T-cell (primary cell): ENCODE measurements around the gene SRCIN1. TPM values are rescaled to one million over a fixed set of nuclear protein-coding genes. Genes with fewer than 3 reads are reported as not detected.

Experiments
- ATAC-seq, 4 experiments: fragments of 200-7000 bp in 3 of 4; fragments of 150-1000 bp in 1 of 4; cut with Tn5 transposase; replicated peaks in 1 of 4; 1 replicate in 3 of 4; 2 replicates in 1 of 4; pipeline ENCODE4 v1.10.0; 2021; ENCODE audit warnings: moderate library complexity in 3 of 4, mild to moderate bottlenecking in 2 of 4, moderate number of reproducible peaks in 1 of 4
- CTCF ChIA-PET, 2 donors: fragments of 300-600 bp; sonication (Branson Sonifier 250); formaldehyde crosslinking; loops; one replicate each; lab custom pipeline; 2022; ENCODE audit warnings: antibody characterized with exemption in 2 of 2; lab: Charles Lee
- POLR2A ChIA-PET, 2 donors: fragments of 300-600 bp; sonication (Branson Sonifier 250); formaldehyde crosslinking; loops; one replicate each; lab custom pipeline; 2022; ENCODE audit warnings: antibody characterized with exemption in 2 of 2; lab: Charles Lee
- DNase-seq, 35 experiments: peaks; one replicate each; pipeline versions ENCODE4 v3.0.0 to v3.0.0-alpha.2; 2013 to 2023
- H3K27ac ChIP-seq: one replicate; pipeline ENCODE4 v1.5.1; 2013; ENCODE audit warnings: low read length
- H3K27me3 ChIP-seq, 2 experiments: replicated peaks in 1 of 2; 1 replicate in 1 of 2; 2 replicates in 1 of 2; pipeline versions ENCODE4 v1.6.1 to v1.7.0; 2013; ENCODE audit warnings: low read length in 1 of 2, mixed read lengths in 1 of 2; ENCODE audit not compliant: control insufficient read depth in 2 of 2, insufficient read depth in 2 of 2; ENCODE audit errors: extremely low read depth in 1 of 2
- H3K36me3 ChIP-seq, 2 donors: 1 replicate in 1 of 2; 2 replicates in 1 of 2; pipeline versions ENCODE4 v1.6.1 to v1.7.0; 2013; ENCODE audit warnings: low read length in 1 of 2; ENCODE audit not compliant: control insufficient read depth in 2 of 2, insufficient read depth in 1 of 2; ENCODE audit errors: extremely low read depth in 1 of 2
- H3K4me1 ChIP-seq, 2 experiments: 1 replicate in 1 of 2; 2 replicates in 1 of 2; pipeline versions ENCODE4 v1.6.1 to v1.7.0; 2013; ENCODE audit warnings: low read length in 2 of 2, mixed read lengths in 1 of 2; ENCODE audit not compliant: insufficient read depth in 2 of 2, control insufficient read depth in 1 of 2; ENCODE audit errors: extremely low read depth in 1 of 2
- H3K4me3 ChIP-seq, 2 donors: 1 replicate in 1 of 2; 2 replicates in 1 of 2; pipeline versions ENCODE4 v1.5.1 to v1.7.0; 2013; ENCODE audit warnings: mild to moderate bottlenecking in 2 of 2, low read length in 1 of 2, moderate library complexity in 1 of 2; ENCODE audit not compliant: control insufficient read depth in 1 of 2; ENCODE audit errors: extremely low read depth in 1 of 2
- H3K9me3 ChIP-seq: 2 replicates; pipeline ENCODE4 v1.7.0; 2013
- H3K27ac Mint-ChIP-seq, 2 donors: one replicate each; pipeline ENCODE4 v1.8.0; 2020 to 2021; ENCODE audit warnings: mild to moderate bottlenecking in 2 of 2, mixed read lengths in 2 of 2
- H3K27me3 Mint-ChIP-seq, 2 donors: one replicate each; pipeline ENCODE4 v1.8.0; 2021 to 2022; ENCODE audit warnings: mixed read lengths in 2 of 2
- H3K36me3 Mint-ChIP-seq: one replicate; pipeline ENCODE4 v1.8.0; 2021; ENCODE audit warnings: mixed read lengths
- H3K4me1 Mint-ChIP-seq, 3 donors: one replicate each; pipeline ENCODE4 v1.8.0; 2020 to 2022; ENCODE audit warnings: mixed read lengths in 3 of 3, mild to moderate bottlenecking in 1 of 3
- H3K4me3 Mint-ChIP-seq, 3 donors: one replicate each; pipeline ENCODE4 v1.8.0; 2020 to 2022; ENCODE audit warnings: mild to moderate bottlenecking in 3 of 3, mixed read lengths in 3 of 3, moderate library complexity in 3 of 3
- H3K9me3 Mint-ChIP-seq, 3 donors: one replicate each; pipeline ENCODE4 v1.8.0; 2020 to 2022; ENCODE audit warnings: mixed read lengths in 3 of 3
- WGBS: methylation state at CpG from one replicate; pipeline ENCODE4 v1.1.5; 2013; ENCODE audit warnings: missing lambda C conversion rate; ENCODE audit not compliant: insufficient coverage; 5-methylcytosine and 5-hydroxymethylcytosine counted together
- total RNA-seq, 35 experiments: library from RNA in 6 of 35; stranded (reverse) in 6 of 35; fragments of 120-200 nt in 1 of 35; gene quantifications; one replicate each; pipeline versions ENCODE4 v1.2.1 to v1.2.4 and lab custom pipeline; 2013 to 2026

SRCIN1 gene
- total RNA-seq, 5 donors from 2014 or later (not counting 1 experiment from before 2014, with no cell fraction given), result 0.13 to 0.85 (median 0.28) TPM; not detected in 1

DNA sequence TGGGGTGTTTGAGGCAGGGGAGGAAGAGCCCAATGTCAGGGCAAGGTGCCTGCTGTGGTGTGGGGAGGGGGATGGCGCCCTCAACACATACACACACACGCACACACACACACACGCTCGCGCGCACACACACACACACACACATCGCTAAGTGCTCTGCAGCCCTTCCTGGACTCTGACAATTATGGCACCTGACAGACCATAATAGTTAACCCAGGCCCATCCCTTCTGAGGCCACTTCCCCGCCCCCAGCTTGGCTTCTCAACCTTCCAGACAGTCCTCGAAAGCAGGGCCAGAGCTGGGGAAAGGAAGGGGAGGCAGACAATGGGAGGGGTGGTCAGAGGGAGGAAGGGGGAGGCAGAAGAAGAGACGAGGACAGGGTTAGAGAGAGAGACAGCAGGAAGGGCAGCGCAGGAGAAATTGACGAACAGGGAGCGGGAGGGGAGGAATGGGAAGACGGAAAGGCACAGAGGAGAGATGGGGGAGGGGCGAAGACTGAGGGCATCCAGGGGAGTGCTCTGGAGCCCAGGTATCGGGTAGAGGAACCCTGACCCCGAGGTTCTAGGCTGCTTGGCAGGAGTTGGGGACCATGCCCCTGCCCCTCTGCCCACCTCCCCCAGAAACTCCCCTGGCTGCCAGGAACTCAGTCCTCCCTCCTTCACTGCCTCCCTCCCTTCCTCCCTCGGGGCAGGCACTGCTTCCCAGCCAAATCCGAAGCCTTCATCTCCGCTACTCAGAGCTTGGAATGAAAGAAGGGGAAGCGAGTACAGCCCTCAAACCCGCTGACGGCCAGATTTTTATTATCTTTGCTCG is 4.0 kb downstream of the SRCIN1 start:
- CTCF ChIA-PET, result no interaction called here
- Mint-ChIP-seq H3K36me3 (no peaks in the 10 kb centered on the region), H3K9me3 (no peaks in the 10 kb centered on the region), H3K4me3 (no peak overlapping the region), H3K27ac (no peak overlapping the region), H3K27me3 (peaks cover 51 to 69% of the 10 kb centered on the region in 2 donors), H3K4me1 (peaks cover 9 to 11% (median 10%) of the 10 kb centered on the region in 3 donors)
- H3K9me3 ChIP-seq, result no peaks in the 10 kb centered on the region
- H3K27me3 ChIP-seq, result peaks cover 2 to 90% of the 10 kb centered on the region in 2 experiments
- peaks cover 3 to 21% of the 10 kb centered on the region in 2 experiments for H3K4me1 ChIP-seq
- 15% methylated on average over 10 of the region's 24 CpGs for WGBS
- H3K4me3 ChIP-seq, result no peak overlapping the region
- no peak overlapping the region for H3K27ac ChIP-seq
- POLR2A ChIA-PET, result no interaction called here
- no peaks in the 10 kb centered on the region for H3K36me3 ChIP-seq
- no peak for DNase-seq
- no peak for ATAC-seq

DNA sequence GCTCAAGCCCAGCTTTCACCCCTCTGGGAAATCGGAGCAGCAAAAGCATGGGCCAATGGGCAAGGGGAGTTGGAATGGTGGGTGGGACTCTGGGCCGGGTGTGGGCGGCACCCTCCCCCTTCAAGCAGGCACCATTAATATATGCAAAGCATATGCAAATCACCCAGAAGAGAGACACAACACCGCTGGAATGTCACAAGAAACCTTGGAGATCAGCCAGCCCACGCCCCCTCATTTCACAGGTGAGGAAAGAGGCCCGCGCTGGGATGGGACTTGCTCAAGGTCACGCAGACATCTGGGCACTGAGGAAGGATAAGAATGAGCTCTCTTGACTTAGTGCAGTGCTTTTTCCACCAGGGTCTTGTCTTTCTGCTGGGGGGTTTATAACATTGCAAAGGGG is 4.8 kb downstream of the SRCIN1 start:
- peaks cover 2 to 91% of the 10 kb centered on the region in 2 experiments for H3K27me3 ChIP-seq
- no peak for DNase-seq
- no peak for ATAC-seq
- POLR2A ChIA-PET, result no interaction called here
- no peak overlapping the region for H3K4me3 ChIP-seq
- no peaks in the 10 kb centered on the region for H3K36me3 Mint-ChIP-seq
- H3K36me3 ChIP-seq, result no peaks in the 10 kb centered on the region
- peaks cover 59 to 73% of the 10 kb centered on the region in 2 donors for H3K27me3 Mint-ChIP-seq
- no peak overlapping the region for H3K27ac ChIP-seq
- no peak overlapping the region for H3K27ac Mint-ChIP-seq
- 69% methylated on average over 5 of the region's 8 CpGs for WGBS
- H3K4me3 Mint-ChIP-seq, result no peak overlapping the region
- peaks cover 5 to 7% (median 5%) of the 10 kb centered on the region in 3 donors for H3K4me1 Mint-ChIP-seq
- peaks cover 0 to 13% of the 10 kb centered on the region in 2 experiments for H3K4me1 ChIP-seq
- no peaks in the 10 kb centered on the region for H3K9me3 Mint-ChIP-seq
- no peaks in the 10 kb centered on the region for H3K9me3 ChIP-seq
- CTCF ChIA-PET, result no interaction called here

DNA sequence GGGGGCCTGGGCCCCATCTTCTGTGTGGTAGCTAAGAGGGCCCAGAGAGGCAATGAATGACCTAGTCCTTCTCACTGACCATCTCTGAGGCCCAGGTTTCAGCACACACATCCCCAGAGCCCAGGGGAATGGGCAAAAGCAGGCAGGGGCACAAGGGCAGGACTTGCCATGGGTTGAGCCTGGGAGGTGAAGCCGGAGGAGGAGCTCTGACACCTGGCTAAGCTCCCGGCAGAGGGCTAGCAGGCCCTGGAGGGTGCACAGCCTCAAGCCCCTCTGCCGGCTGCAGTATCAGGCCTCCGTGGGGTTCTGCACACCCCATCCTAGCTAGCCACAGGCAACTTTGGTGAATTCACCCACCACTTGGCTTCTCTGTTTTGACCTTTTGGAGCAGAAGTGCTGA is 5.3 kb downstream of the SRCIN1 start:
- ChIA-PET CTCF (no interaction called here), POLR2A (no interaction called here)
- H3K36me3 ChIP-seq, result no peaks in the 10 kb centered on the region
- Mint-ChIP-seq H3K27me3 (peaks cover 64 to 78% of the 10 kb centered on the region in 2 donors), H3K4me3 (no peak overlapping the region), H3K36me3 (no peaks in the 10 kb centered on the region), H3K27ac (no peak overlapping the region), H3K4me1 (peaks cover 5 to 7% (median 5%) of the 10 kb centered on the region in 3 donors), H3K9me3 (no peaks in the 10 kb centered on the region)
- whole genome bisulfite sequencing, result 85% methylated on average over 4 of the region's 4 CpGs
- DNase-seq (no peak), ATAC-seq (no peak)
- no peak overlapping the region for H3K27ac ChIP-seq
- H3K4me3 ChIP-seq, result no peak overlapping the region
- peaks cover 0 to 12% of the 10 kb centered on the region in 2 experiments for H3K4me1 ChIP-seq
- no peaks in the 10 kb centered on the region for H3K9me3 ChIP-seq
- peaks cover 2 to 95% of the 10 kb centered on the region in 2 experiments for H3K27me3 ChIP-seq

DNA sequence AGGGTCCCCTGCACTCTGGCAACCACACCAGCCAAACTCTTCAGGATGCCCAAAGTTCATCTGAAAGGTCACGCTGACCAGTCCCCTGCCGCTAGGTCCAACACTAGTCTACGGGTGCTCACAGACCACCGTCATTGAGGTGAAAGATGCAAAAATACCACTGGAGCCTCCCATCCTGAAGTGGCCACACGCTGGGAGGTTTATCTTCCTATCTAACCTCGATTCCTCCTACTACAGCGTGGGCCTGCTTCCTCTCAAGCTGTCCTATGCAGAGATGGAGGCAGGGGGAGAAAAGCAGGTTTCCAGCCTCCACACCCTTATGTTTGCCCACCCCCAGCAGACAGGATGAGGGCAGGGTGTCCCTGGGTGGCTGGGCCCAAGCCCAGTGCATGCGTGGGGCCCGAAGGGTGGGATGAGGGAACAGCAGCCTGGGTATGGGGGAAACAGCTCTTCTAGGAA is 6.3 kb downstream of the SRCIN1 start:
- Mint-ChIP-seq H3K27me3 (peaks cover 67 to 88% of the 10 kb centered on the region in 2 donors), H3K4me3 (no peak overlapping the region), H3K36me3 (no peaks in the 10 kb centered on the region), H3K4me1 (peaks cover 5 to 7% (median 5%) of the 10 kb centered on the region in 3 donors), H3K27ac (no peak overlapping the region), H3K9me3 (no peaks in the 10 kb centered on the region)
- Histone ChIP-seq H3K27ac (no peak overlapping the region), H3K4me3 (no peak overlapping the region), H3K27me3 (peaks cover 2 to 95% of the 10 kb centered on the region in 2 experiments), H3K36me3 (no peaks in the 10 kb centered on the region), H3K9me3 (no peaks in the 10 kb centered on the region), H3K4me1 (peaks cover 0 to 2% of the 10 kb centered on the region in 2 experiments)
- ATAC-seq, result no peak
- CTCF ChIA-PET, result no interaction called here
- POLR2A ChIA-PET, result no interaction called here
- 73% methylated on average over 4 of the region's 9 CpGs for WGBS
- DNase-seq, result no peak

DNA sequence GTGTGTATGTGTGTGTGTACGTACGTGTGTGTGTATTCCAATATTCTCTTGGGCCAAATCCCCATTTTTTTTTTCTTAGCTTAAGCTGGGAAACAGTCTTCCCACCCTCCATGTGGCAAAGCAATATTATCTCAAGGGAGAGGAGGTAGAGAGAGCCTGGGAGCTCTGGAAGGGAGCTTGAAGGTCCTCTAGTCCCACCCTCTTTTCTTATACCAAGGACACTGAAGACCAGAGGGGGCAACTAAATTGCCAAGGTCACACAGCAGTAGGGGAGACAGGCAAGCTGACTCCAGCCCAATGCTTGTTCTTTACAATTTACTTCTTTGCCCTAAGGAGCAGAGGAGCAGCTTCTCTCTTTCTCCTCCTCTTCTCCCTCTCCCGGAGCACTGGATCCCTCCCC is 6.8 kb downstream of the SRCIN1 start:
- no peak overlapping the region for H3K4me3 Mint-ChIP-seq
- H3K4me3 ChIP-seq, result no peak overlapping the region
- DNase-seq (no peak), ATAC-seq (no peak)
- H3K4me1 Mint-ChIP-seq, result peaks cover 5 to 7% (median 5%) of the 10 kb centered on the region in 3 donors
- H3K36me3 ChIP-seq, result no peaks in the 10 kb centered on the region
- CTCF ChIA-PET, result no interaction called here
- no peaks in the 10 kb centered on the region for H3K9me3 Mint-ChIP-seq
- H3K27ac ChIP-seq, result no peak overlapping the region
- peaks cover 69 to 89% of the 10 kb centered on the region in 2 donors for H3K27me3 Mint-ChIP-seq
- H3K27ac Mint-ChIP-seq, result no peak overlapping the region
- H3K27me3 ChIP-seq, result peaks cover 2 to 95% of the 10 kb centered on the region in 2 experiments
- H3K9me3 ChIP-seq, result no peaks in the 10 kb centered on the region
- POLR2A ChIA-PET, result interaction anchor here in 1 of 2 donors (0.6 kb wide), 1 partner anchor 949 kb away, joined by 13 read pairs; no protein-coding TSS in a partner anchor
- WGBS, result 63% methylated on average over 1 of the region's 3 CpGs
- H3K4me1 ChIP-seq, result peaks cover 0 to 2% of the 10 kb centered on the region in 2 experiments
- no peaks in the 10 kb centered on the region for H3K36me3 Mint-ChIP-seq

DNA sequence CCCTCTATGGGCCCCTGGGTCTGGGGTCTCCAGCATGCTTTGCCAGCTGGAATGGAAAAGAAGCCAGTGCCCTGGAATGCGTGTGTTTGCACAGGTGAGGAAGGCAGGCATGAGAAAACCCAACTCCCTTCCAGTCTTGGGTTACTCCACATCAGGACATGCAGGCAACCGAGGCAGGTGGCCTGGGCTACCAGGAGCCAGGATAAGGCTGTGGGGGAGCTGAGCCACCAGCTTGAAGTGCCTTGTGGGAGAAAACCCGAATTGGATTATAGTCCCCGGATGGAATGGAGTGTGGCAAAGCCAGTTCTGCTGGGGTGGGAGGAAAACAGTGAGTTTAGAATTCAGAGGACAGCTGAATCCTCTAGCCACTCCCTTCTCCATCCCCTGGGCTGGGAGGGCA is 7.2 kb downstream of the SRCIN1 start:
- no CpG with 5 or more reads among the region's 4 CpGs for WGBS
- peaks cover 0 to 2% of the 10 kb centered on the region in 2 experiments for H3K4me1 ChIP-seq
- no peak overlapping the region for H3K27ac Mint-ChIP-seq
- no peak overlapping the region for H3K27ac ChIP-seq
- ChIA-PET POLR2A (interaction anchor here in 1 of 2 donors (0.6 kb wide), 1 partner anchor 949 kb away, joined by 13 read pairs; no protein-coding TSS in a partner anchor), CTCF (no interaction called here)
- no peak overlapping the region for H3K4me3 Mint-ChIP-seq
- no peaks in the 10 kb centered on the region for H3K9me3 Mint-ChIP-seq
- H3K36me3 ChIP-seq, result no peaks in the 10 kb centered on the region
- peaks cover 4 to 95% of the 10 kb centered on the region in 2 experiments for H3K27me3 ChIP-seq
- H3K4me1 Mint-ChIP-seq, result peaks cover 3 to 7% (median 5%) of the 10 kb centered on the region in 3 donors
- no peaks in the 10 kb centered on the region for H3K9me3 ChIP-seq
- no peaks in the 10 kb centered on the region for H3K36me3 Mint-ChIP-seq
- peaks cover 68 to 90% of the 10 kb centered on the region in 2 donors for H3K27me3 Mint-ChIP-seq
- DNase-seq (no peak), ATAC-seq (no peak)
- H3K4me3 ChIP-seq, result no peak overlapping the region
